Transverse colon (tissue), 3 donors: ENCODE results near the gene HDAC7.

ENCODE experiments used
- POLR2A ChIP-seq: fragments of 450-650 bp; IDR thresholded peaks from one replicate; pipeline ENCODE4 v1.6.1; 2016; ENCODE audit warnings: antibody characterized with exemption, mild to moderate bottlenecking, moderate library complexity
- TF ChIP-seq, protein P1 (sequence below), 5 experiments: fragments of 200-600 bp in 3 of 5; fragments of 450-650 bp in 2 of 5; sonication (generic) in 3 of 5; IDR thresholded peaks; 1 replicate in 2 of 5; 2 replicates in 3 of 5; pipeline ENCODE4 v1.5.1; 2016 to 2017; ENCODE audit warnings: antibody characterized with exemption in 5 of 5, inconsistent platforms in 3 of 5, mild to moderate bottlenecking in 2 of 5, moderate library complexity in 1 of 5

DNA sequence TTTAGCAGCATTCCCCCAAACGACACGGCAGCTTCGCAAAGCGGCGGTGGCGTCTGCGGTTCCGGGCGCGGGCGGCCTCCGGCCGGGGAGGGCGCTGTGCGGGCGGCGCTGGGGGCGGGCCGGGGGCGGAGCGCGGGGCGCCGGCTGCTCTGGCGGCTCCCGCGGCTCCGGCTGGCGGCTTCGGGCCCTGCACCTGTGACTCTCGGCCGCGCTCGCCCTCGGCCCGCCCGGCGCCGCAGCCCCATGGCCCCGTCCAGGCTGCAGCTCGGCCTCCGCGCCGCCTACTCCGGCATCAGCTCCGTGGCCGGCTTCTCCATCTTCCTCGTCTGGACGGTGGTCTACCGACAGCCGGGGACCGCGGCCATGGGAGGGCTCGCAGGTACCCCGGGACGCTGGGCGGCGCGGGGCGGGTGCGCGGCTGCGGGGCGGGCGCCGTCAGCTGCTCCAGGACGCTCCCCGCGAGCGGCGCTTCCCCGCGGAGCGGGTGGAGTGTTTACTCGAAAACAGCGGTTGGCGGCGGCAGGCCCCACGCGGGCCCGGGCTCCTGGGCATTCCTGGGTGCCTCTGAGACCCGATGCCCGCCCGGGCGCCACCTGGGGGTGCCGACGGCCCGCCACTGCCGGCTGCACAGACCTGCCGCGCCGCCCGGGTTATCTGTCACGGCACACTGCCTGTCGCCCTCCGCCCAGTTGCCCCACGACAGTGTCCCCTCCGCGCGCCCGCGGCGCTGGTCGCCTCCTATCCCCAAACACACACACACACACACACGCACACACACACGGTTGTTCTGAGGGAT lies 46.4 kb downstream of the HDAC7 start, which contains the start of gene SLC48A1:
- peak; percentile 44 for TF ChIP-seq POLR2A
- TF ChIP-seq, protein P1, sequence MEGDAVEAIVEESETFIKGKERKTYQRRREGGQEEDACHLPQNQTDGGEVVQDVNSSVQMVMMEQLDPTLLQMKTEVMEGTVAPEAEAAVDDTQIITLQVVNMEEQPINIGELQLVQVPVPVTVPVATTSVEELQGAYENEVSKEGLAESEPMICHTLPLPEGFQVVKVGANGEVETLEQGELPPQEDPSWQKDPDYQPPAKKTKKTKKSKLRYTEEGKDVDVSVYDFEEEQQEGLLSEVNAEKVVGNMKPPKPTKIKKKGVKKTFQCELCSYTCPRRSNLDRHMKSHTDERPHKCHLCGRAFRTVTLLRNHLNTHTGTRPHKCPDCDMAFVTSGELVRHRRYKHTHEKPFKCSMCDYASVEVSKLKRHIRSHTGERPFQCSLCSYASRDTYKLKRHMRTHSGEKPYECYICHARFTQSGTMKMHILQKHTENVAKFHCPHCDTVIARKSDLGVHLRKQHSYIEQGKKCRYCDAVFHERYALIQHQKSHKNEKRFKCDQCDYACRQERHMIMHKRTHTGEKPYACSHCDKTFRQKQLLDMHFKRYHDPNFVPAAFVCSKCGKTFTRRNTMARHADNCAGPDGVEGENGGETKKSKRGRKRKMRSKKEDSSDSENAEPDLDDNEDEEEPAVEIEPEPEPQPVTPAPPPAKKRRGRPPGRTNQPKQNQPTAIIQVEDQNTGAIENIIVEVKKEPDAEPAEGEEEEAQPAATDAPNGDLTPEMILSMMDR (IDR thresholded peaks at IDR 0.05): peak in 4 of 5 experiments; percentile 20 to 45 (median 36)
